ENCODE measurements around the gene ANKRD2.

The ANKRD2 gene

DNA sequence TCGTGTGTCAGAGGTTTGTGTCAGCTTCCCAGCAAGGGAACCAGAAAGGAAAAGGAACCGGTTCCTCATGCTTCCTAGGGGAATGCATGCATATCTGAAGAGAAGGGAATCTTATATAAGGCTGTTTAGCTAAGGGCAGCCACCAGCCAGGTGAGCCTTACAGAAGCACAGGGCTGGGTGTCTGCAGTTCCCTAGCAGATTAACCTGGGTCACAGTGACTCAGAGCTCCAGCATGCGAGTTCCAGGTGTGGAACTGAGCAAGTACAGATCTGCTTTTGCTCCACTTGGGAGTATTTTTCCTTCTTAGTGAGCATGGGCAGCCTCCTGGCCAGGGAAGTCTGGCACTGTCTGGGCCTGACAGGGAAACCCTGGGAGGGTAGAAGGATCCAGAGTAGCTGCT lies 957 bp upstream of the ANKRD2 start:
- peak overlapping the region; percentile 10 for H3K4me2 ChIP-seq (ENCODE audit: low read length)
- H2AK5ac ChIP-seq (ENCODE audit: low read length) = no peak overlapping the region
- peak overlapping the region; percentile 97 for H3K27ac ChIP-seq (ENCODE audit: low read depth, low read length)
- H3K18ac ChIP-seq (ENCODE audit: low read length) = peak overlapping the region; percentile 79
- peaks cover 45 to 49% of the 10 kb centered on the region in 2 experiments for H3K4me1 ChIP-seq (ENCODE audit: control insufficient read depth in 1 of 2, insufficient read depth in 2 of 2, low read length in 2 of 2)
- H3K4me3 ChIP-seq (ENCODE audit: low read depth, low read length) = no peak overlapping the region
- H3K9me3 ChIP-seq (ENCODE audit: insufficient read depth, low read depth, low read length) = no peaks in the 10 kb centered on the region
- no peaks in the 10 kb centered on the region for H3K27me3 ChIP-seq (ENCODE audit: insufficient read depth, low read length)
- no peak overlapping the region for H4K12ac ChIP-seq (ENCODE audit: low read depth, low read length)
- peak overlapping the region; percentile 92 for H2BK120ac ChIP-seq (ENCODE audit: insufficient read depth, low read length, poor library complexity)
- H3K9ac ChIP-seq (ENCODE audit: low read length) = no peak overlapping the region
- peak; percentile 96 to 97 for DNase-seq
- no CpG with 5 or more reads among the region's 3 CpGs for WGBS (ENCODE audit: extremely low coverage, insufficient coverage, insufficient read length)
- H4K91ac ChIP-seq (ENCODE audit: low read depth, low read length) = peak overlapping the region; percentile 91
- H2BK12ac ChIP-seq (ENCODE audit: low read length) = peak overlapping the region; percentile 42
- H3K4ac ChIP-seq (ENCODE audit: low read depth, low read length) = no peak overlapping the region
- H2AFZ ChIP-seq (ENCODE audit: insufficient read depth, low read length, poor library complexity) = no peak overlapping the region
- peak overlapping the region; percentile 93 for H3K14ac ChIP-seq (ENCODE audit: low read length)
- H3K36me3 ChIP-seq (ENCODE audit: control insufficient read depth in 1 of 2, insufficient read depth in 2 of 2, low read length in 2 of 2) = peaks cover 11% of the 10 kb centered on the region in 2 experiments
- peak overlapping the region; percentile 69 for H2BK5ac ChIP-seq (ENCODE audit: low read depth, low read length, poor library complexity)
- H3K79me1 ChIP-seq (ENCODE audit: low read length) = peaks cover 42% of the 10 kb centered on the region
- peak overlapping the region; percentile 88 for H4K8ac ChIP-seq (ENCODE audit: low read depth, low read length)
- no peak overlapping the region for H3K23ac ChIP-seq (ENCODE audit: low read length)
- H3K79me2 ChIP-seq (ENCODE audit: control insufficient read depth, insufficient read depth, low read length, poor library complexity) = peaks cover 13% of the 10 kb centered on the region

DNA sequence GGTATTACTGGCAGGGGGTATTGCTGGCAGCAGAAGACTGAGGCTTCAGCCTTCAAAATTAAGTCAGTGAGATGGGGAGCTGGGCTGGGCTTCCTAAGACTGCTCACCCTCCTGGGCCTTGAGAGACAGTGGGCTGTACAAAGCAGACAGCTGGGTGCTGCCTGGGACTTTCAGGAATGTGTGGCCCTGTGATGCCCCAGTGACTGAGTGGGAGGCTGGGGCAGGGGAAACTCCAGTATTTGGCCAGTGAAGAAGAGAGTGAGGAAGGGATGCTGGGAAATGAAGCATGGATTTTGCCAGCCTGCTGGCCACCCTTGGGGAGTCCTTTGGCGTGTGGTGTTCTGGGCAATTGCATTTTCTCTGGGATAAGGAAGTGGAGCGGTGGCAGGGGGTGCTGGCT lies 442 bp downstream of the ANKRD2 start:
- no CpG with 5 or more reads among the region's 2 CpGs for WGBS (ENCODE audit: extremely low coverage, insufficient coverage, insufficient read length)
- H3K4me3 ChIP-seq (ENCODE audit: low read depth, low read length) = no peak overlapping the region
- peaks cover 45 to 49% of the 10 kb centered on the region in 2 experiments for H3K4me1 ChIP-seq (ENCODE audit: control insufficient read depth in 1 of 2, insufficient read depth in 2 of 2, low read length in 2 of 2)

DNA sequence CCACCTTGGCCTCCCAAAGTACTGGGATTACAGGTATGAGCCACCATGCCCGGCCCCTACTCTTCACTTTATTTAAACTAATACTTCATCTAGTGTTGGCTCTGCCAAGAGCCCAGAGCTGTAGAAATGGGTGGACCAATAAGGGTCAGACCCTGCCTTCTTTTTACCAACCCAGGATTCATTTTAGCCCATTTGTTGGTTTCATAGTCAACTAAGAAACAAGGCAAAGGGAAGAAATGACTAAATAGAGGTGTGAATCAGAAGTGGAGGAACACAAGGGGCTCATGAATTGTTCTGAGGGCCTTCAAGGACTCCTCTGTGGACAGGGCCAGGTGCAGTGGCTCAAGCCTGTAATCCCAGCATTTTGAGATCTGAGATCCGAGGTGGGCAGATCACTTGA lies 1.1 kb downstream of the ANKRD2 start:
- H3K4me2 ChIP-seq (ENCODE audit: low read length) = no peak overlapping the region
- no peak overlapping the region for H3K9ac ChIP-seq (ENCODE audit: low read length)
- H4K12ac ChIP-seq (ENCODE audit: low read depth, low read length) = no peak overlapping the region
- no peak overlapping the region for H4K91ac ChIP-seq (ENCODE audit: low read depth, low read length)
- no peak overlapping the region for H2AFZ ChIP-seq (ENCODE audit: insufficient read depth, low read length, poor library complexity)
- H3K18ac ChIP-seq (ENCODE audit: low read length) = no peak overlapping the region
- H2BK5ac ChIP-seq (ENCODE audit: low read depth, low read length, poor library complexity) = no peak overlapping the region
- H3K79me2 ChIP-seq (ENCODE audit: control insufficient read depth, insufficient read depth, low read length, poor library complexity) = peaks cover 13% of the 10 kb centered on the region
- WGBS (ENCODE audit: extremely low coverage, insufficient coverage, insufficient read length) = no CpG with 5 or more reads among the region's 2 CpGs
- H3K27ac ChIP-seq (ENCODE audit: low read depth, low read length) = no peak overlapping the region
- no peak overlapping the region for H4K8ac ChIP-seq (ENCODE audit: low read depth, low read length)
- H3K23ac ChIP-seq (ENCODE audit: low read length) = no peak overlapping the region
- H3K27me3 ChIP-seq (ENCODE audit: insufficient read depth, low read length) = no peaks in the 10 kb centered on the region
- H3K79me1 ChIP-seq (ENCODE audit: low read length) = peaks cover 42% of the 10 kb centered on the region
- H2BK120ac ChIP-seq (ENCODE audit: insufficient read depth, low read length, poor library complexity) = no peak overlapping the region
- H3K4me3 ChIP-seq (ENCODE audit: low read depth, low read length) = no peak overlapping the region
- H3K14ac ChIP-seq (ENCODE audit: low read length) = no peak overlapping the region
- H3K4ac ChIP-seq (ENCODE audit: low read depth, low read length) = no peak overlapping the region
- H3K4me1 ChIP-seq (ENCODE audit: control insufficient read depth in 1 of 2, insufficient read depth in 2 of 2, low read length in 2 of 2) = peaks cover 45 to 49% of the 10 kb centered on the region in 2 experiments
- no peaks in the 10 kb centered on the region for H3K9me3 ChIP-seq (ENCODE audit: insufficient read depth, low read depth, low read length)
- no peak for DNase-seq
- H2AK5ac ChIP-seq (ENCODE audit: low read length) = no peak overlapping the region
- H2BK12ac ChIP-seq (ENCODE audit: low read length) = peak overlapping the region; percentile 44
- H3K36me3 ChIP-seq (ENCODE audit: control insufficient read depth in 1 of 2, insufficient read depth in 2 of 2, low read length in 2 of 2) = peaks cover 7 to 11% of the 10 kb centered on the region in 2 experiments

More for the DNA sequence above, 442 bp downstream of the ANKRD2 start:
- Histone ChIP-seq H3K4me2 (ENCODE audit: low read length) (no peak overlapping the region), H2BK12ac (ENCODE audit: low read length) (peak overlapping the region; percentile 62), H3K79me1 (ENCODE audit: low read length) (peaks cover 42% of the 10 kb centered on the region), H2AK5ac (ENCODE audit: low read length) (peak overlapping the region; percentile 84), H3K9ac (ENCODE audit: low read length) (no peak overlapping the region), H3K36me3 (ENCODE audit: control insufficient read depth in 1 of 2, insufficient read depth in 2 of 2, low read length in 2 of 2) (peaks cover 8 to 11% of the 10 kb centered on the region in 2 experiments), H3K27me3 (ENCODE audit: insufficient read depth, low read length) (no peaks in the 10 kb centered on the region), H3K9me3 (ENCODE audit: insufficient read depth, low read depth, low read length) (no peaks in the 10 kb centered on the region), H2AFZ (ENCODE audit: insufficient read depth, low read length, poor library complexity) (no peak overlapping the region), H3K14ac (ENCODE audit: low read length) (peak overlapping the region; percentile 71), H2BK5ac (ENCODE audit: low read depth, low read length, poor library complexity) (peak overlapping the region; percentile 70), H3K27ac (ENCODE audit: low read depth, low read length) (peak overlapping the region; percentile 97), H2BK120ac (ENCODE audit: insufficient read depth, low read length, poor library complexity) (peak overlapping the region; percentile 92), H4K8ac (ENCODE audit: low read depth, low read length) (peak overlapping the region; percentile 55), H3K18ac (ENCODE audit: low read length) (peak overlapping the region; percentile 73), H3K23ac (ENCODE audit: low read length) (no peak overlapping the region), H4K12ac (ENCODE audit: low read depth, low read length) (no peak overlapping the region), H3K79me2 (ENCODE audit: control insufficient read depth, insufficient read depth, low read length, poor library complexity) (peaks cover 13% of the 10 kb centered on the region), H3K4ac (ENCODE audit: low read depth, low read length) (peak overlapping the region; percentile 35), H4K91ac (ENCODE audit: low read depth, low read length) (peak overlapping the region; percentile 91)
- peak in 1 of 2 donors; percentile 18 for DNase-seq

GRCh38 chr10:97574374-97575126 lies 2.0 kb downstream of the ANKRD2 start:
- Histone ChIP-seq H3K9me3 (ENCODE audit: insufficient read depth, low read depth, low read length) (no peaks in the 10 kb centered on the region), H3K4ac (ENCODE audit: low read depth, low read length) (no peak overlapping the region), H3K9ac (ENCODE audit: low read length) (no peak overlapping the region), H2BK5ac (ENCODE audit: low read depth, low read length, poor library complexity) (peak overlapping the region; percentile 63), H2BK12ac (ENCODE audit: low read length) (peak overlapping the region; percentile 37), H2AFZ (ENCODE audit: insufficient read depth, low read length, poor library complexity) (no peak overlapping the region), H3K27me3 (ENCODE audit: insufficient read depth, low read length) (no peaks in the 10 kb centered on the region), H2AK5ac (ENCODE audit: low read length) (peak overlapping the region; percentile 59), H3K14ac (ENCODE audit: low read length) (peak overlapping the region; percentile 42), H3K4me1 (ENCODE audit: control insufficient read depth in 1 of 2, insufficient read depth in 2 of 2, low read length in 2 of 2) (peaks cover 45 to 49% of the 10 kb centered on the region in 2 experiments), H3K79me1 (ENCODE audit: low read length) (peaks cover 42% of the 10 kb centered on the region), H3K18ac (ENCODE audit: low read length) (no peak overlapping the region), H3K23ac (ENCODE audit: low read length) (no peak overlapping the region), H3K4me3 (ENCODE audit: low read depth, low read length) (no peak overlapping the region), H3K79me2 (ENCODE audit: control insufficient read depth, insufficient read depth, low read length, poor library complexity) (peaks cover 13% of the 10 kb centered on the region), H3K36me3 (ENCODE audit: control insufficient read depth in 1 of 2, insufficient read depth in 2 of 2, low read length in 2 of 2) (peaks cover 5 to 8% of the 10 kb centered on the region in 2 experiments), H4K91ac (ENCODE audit: low read depth, low read length) (peak overlapping the region; percentile 87), H3K27ac (ENCODE audit: low read depth, low read length) (peak overlapping the region; percentile 73), H3K4me2 (ENCODE audit: low read length) (peak overlapping the region; percentile 8), H4K12ac (ENCODE audit: low read depth, low read length) (no peak overlapping the region), H2BK120ac (ENCODE audit: insufficient read depth, low read length, poor library complexity) (peak overlapping the region; percentile 78), H4K8ac (ENCODE audit: low read depth, low read length) (peak overlapping the region; percentile 67)
- WGBS (ENCODE audit: extremely low coverage, insufficient coverage, insufficient read length) = no CpG with 5 or more reads among the region's 4 CpGs
- DNase-seq = peak; percentile 88 to 92

Measured in trophoblast cell (in vitro differentiated cells and primary cell).